Neural cell (in vitro differentiated cells): ENCODE results near the gene SYNE3.

Experiments
- CTCF ChIP-seq: fragments of 450-650 bp; IDR thresholded peaks from 2 replicates; pipeline ENCODE4 v1.5.1; 2014; ENCODE audit warnings: antibody characterized with exemption, mild to moderate bottlenecking, moderate library complexity; ENCODE audit not compliant: poor library complexity, severe bottlenecking
- MXI1 ChIP-seq: fragments of 450-650 bp; conservative IDR thresholded peaks from 2 replicates; pipeline ENCODE4 v1.6.1; 2014; ENCODE audit warnings: antibody characterized with exemption, mild to moderate bottlenecking; ENCODE audit not compliant: poor library complexity, severe bottlenecking
- POLR2AphosphoS5 ChIP-seq: IDR thresholded peaks from 2 replicates; pipeline ENCODE4 v1.6.1; 2012
- TAF1 ChIP-seq: IDR thresholded peaks from 2 replicates; pipeline ENCODE4 v1.6.1; 2012; ENCODE audit warnings: low read depth

- TF ChIP-seq TAF1 (no peak), CTCF (no peak), POLR2AphosphoS5 (no peak), MXI1 (no peak)
These were observed 42.8 kb upstream of the SYNE3 start for GRCh38 chr14:95559203-95559602.
